ENCODE results near the gene OR1M1. TPM values are rescaled to one million over a fixed set of nuclear protein-coding genes. Genes with fewer than 3 reads are reported as not detected.

OR1M1 gene
- not detected in 2 replicates for total RNA-seq

DNA sequence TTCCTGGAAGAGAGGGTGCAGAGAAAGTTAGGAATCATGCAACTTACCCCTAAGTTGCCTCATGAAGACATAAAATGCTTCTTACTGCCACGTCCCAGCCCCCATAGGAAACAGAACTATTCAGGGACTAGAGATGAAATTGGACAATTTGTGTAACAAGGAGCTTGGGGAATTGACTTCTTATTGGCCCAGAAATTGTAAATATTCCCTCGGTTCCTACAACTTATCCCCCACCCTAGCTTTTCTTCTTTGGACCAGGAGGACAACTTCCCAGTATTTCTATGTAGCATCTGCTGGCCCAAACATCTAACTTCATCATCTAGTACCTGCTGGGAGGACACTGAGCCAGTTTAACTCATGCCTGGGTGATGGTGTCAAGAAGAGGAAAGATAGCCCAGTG lies at the start of gene OR1M1:
OR1M1 (plus strand) TSS at position 301 of the 400 bp plus-strand sequence. CDS start 6,184 bp downstream, outside the sequence.

GRCh38 chr19:9107375-9107774 lies 20.5 kb downstream of the OR1M1 start, which contains the start of gene OR7G2:
Gene OR7G2, minus strand, starts transcription at chr19:9107475. Its CDS starts 4,232 bp downstream, at chr19:9103243.

GRCh38 chr19:9115307-9115813 lies 28.5 kb downstream of the OR1M1 start, which contains the start of gene OR7G1:
Gene OR7G1, minus strand, starts transcription at chr19:9115763. Its CDS starts 0 bp downstream, at chr19:9115763.

DNA sequence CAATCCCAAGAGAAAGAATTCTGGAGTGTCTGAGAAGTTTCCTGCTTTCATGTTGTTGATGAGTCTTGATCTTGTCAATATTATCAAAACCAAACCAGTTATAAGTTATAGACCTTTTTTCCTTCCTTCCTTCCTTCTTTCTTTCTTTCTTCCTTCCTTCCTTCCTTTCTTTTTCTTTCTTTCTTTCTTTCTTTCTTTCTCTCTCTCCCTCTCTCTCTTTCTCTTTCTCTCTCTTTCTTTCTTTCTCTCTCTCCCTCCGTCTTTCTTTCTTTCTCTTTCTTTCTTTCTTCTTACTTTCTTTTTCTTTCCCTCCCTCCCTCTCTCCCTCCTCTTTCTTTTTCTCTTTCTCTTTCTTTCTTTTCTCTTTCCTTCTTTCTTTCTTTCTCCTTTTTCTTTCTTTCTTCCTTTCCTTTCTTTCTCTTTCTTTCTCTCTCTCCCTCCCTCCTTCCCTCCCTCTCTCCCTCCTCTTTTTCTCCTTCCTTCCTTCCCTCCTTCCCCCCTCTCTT lies 40.1 kb downstream of the OR1M1 start, which contains the start of gene OR7G3:
OR7G3 (minus strand) TSS at position 51 of the 506 bp plus-strand sequence; CDS start at position 51, 0 bp downstream.

DNA sequence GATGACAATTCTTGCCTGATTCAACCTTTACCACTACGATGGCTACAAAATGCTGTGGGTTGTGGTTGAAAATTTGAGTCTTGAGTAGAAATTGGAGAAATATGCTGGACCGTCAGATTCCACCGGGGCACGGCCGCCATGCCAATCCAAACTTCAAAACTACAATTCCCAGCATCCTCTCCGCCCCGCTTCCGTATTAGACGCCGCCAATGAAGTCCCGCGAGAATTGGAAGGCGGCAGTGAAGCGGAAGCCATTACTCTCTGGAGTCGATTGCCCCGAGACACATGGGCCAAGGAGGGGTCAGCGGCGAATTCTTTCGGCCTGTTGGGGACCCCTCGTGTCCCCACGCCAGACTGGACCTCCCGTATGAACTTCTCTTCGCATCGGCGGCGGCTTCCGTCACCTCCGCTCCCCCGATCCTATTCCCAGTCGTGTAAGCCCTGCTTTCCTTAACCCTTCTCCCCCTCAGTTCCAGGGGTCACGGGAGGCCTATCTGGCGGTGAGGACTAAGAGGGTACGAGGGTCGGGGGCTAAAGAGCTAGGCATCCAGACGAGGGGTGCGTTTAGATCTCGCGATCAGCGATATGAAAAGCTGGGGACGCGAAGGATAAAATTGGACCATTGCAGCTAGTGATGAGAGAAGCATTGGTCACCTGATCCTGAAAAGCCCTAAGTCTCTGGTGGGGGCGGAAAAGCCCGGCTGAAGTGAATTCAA lies 53.5 kb downstream of the OR1M1 start, which contains the start of gene ZNF317:
ZNF317 (plus strand) TSS at position 239 of the 716 bp plus-strand sequence. CDS start 15,620 bp downstream, outside the sequence.

Other genes with a start within 250 kb of the OR1M1 start
- under 0.01 TPM in 1 of 2 replicates, not detected in the other for gene MUC16, start 76.7 kb upstream of the OR1M1 start, total RNA-seq
- gene OR7G2, start 20.4 kb downstream of the OR1M1 start, total RNA-seq, result not detected in 2 replicates
- not detected in 2 replicates for gene OR7G1, start 28.7 kb downstream of the OR1M1 start, total RNA-seq
- gene OR7G3, start 39.9 kb downstream of the OR1M1 start, total RNA-seq, result not detected in 2 replicates
- 12.8 and 17.0 TPM in 2 replicates for gene ZNF317, start 53.3 kb downstream of the OR1M1 start, total RNA-seq
- not detected in 2 replicates for gene OR7D2, start 91.9 kb downstream of the OR1M1 start, total RNA-seq
- gene OR7D4, start 132.5 kb downstream of the OR1M1 start, total RNA-seq, result not detected in 2 replicates
- not detected in 2 replicates for gene OR7E24, start 163.9 kb downstream of the OR1M1 start, total RNA-seq
- gene ZNF699, start 222.8 kb downstream of the OR1M1 start, total RNA-seq, result 3.1 and 10.3 TPM in 2 replicates
- gene ZNF559, start 237.1 kb downstream of the OR1M1 start, total RNA-seq, result 11.1 and 14.1 TPM in 2 replicates